LNCAP (cell line): Measurements from ENCODE around the gene ACSM6.
A peak's percentile ranks its signal among the peaks of the same experiment; 100 is the strongest.

ENCODE experiments used
- CTCF ChIP-seq: fragments of 450-650 bp; IDR thresholded peaks from 2 replicates; pipeline ENCODE4 v1.5.1; 2017; ENCODE audit warnings: mild to moderate bottlenecking

ACSM6 gene

GRCh38 chr10:95245425-95246055 lies 51.5 kb downstream of the ACSM6 start:
- TF ChIP-seq CTCF: no peak

GRCh38 chr10:95246582-95247051 lies 52.6 kb downstream of the ACSM6 start:
- TF ChIP-seq CTCF: peak; percentile 83

- TF ChIP-seq CTCF: no peak
These were observed 53.3 kb downstream of the ACSM6 start for GRCh38 chr10:95247200-95247880.

- no peak for TF ChIP-seq CTCF
These were observed 54.0 kb downstream of the ACSM6 start for GRCh38 chr10:95247881-95248583.

GRCh38 chr10:95248989-95249388 lies 55.0 kb downstream of the ACSM6 start:
- TF ChIP-seq CTCF: no peak

- no peak for TF ChIP-seq CTCF
These were observed 55.4 kb downstream of the ACSM6 start for GRCh38 chr10:95249467-95249866.

GRCh38 chr10:95250856-95251255 lies 56.8 kb downstream of the ACSM6 start:
- TF ChIP-seq CTCF: no peak
